ENCODE results near the gene SDK1. TPM values are rescaled to one million over a fixed set of nuclear protein-coding genes. Genes with fewer than 3 reads are reported as not detected.

Gene SDK1
- polyA plus RNA-seq, 4 donors = 0.27 to 5.0 (median 2.1) TPM; not detected in 1

GRCh38 chr7:3481435-3481834 is 180.4 kb downstream of the SDK1 start:
- Histone ChIP-seq H3K27me3 (ENCODE audit: control insufficient read depth in 3 of 3, insufficient read depth in 3 of 3, low read length in 3 of 3) (no peaks in the 10 kb centered on the region), H3K36me3 (ENCODE audit: control insufficient read depth in 3 of 3, insufficient read depth in 2 of 3, low read depth in 1 of 3, low read length in 3 of 3) (no peaks in the 10 kb centered on the region), H3K27ac (ENCODE audit: low read depth in 1 of 3, low read length in 2 of 3) (no peak overlapping the region), H3K9me3 (ENCODE audit: control insufficient read depth in 2 of 2, insufficient read depth in 1 of 2, low read depth in 1 of 2, low read length in 1 of 2) (no peaks in the 10 kb centered on the region), H3K4me1 (ENCODE audit: control insufficient read depth in 3 of 3, insufficient read depth in 2 of 3, low read depth in 1 of 3, low read length in 2 of 3) (no peaks in the 10 kb centered on the region), H3K4me3 (ENCODE audit: low read depth in 1 of 3, low read length in 3 of 3) (no peak overlapping the region)
- DNase-seq = no peak
- 72 to 78% (median 74%) methylated on average over 4 of the region's 4 CpGs for WGBS, 3 donors
- FAIRE-seq = no peak

DNA sequence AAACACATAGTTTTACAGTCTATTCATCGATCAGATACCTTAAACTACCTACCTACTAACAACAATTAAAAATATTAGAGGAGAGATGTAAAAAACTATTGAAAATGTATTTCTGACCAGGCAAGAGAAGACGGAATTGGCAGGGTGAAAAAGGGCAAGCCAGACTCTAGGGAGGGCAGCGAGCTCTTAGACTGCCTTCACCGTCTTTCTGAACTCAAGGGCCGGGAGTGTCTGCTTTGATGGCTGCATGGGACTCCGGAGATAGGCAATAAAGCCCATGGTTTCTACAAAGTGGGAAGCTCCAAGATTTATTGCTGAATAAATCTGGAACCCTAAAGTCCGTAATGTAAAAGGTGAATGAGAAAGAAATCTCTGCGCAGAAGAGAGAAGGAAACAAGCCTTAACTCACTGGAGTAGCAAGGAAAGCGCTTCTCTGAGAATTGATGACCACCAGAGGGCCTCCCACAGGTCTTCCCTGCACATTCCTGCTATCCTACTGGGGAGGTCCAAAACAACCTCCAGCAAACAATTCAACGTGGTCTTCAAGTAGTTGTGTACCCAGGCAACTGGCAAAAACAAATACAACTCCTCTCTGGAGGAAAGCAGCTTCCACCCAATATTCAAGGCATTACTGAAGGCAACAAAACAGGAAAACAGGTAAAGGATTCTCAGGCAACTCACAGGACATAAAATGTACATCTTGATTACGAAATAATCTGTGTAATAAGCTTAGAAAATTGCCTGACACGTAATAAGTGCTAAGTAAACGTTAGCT is 181.3 kb downstream of the SDK1 start:
- no peak for FAIRE-seq
- no peaks in the 10 kb centered on the region for H3K36me3 ChIP-seq (ENCODE audit: control insufficient read depth in 3 of 3, insufficient read depth in 2 of 3, low read depth in 1 of 3, low read length in 3 of 3)
- 59 to 68% (median 60%) methylated on average over 13 of the region's 13 CpGs for WGBS, 3 donors

DNA sequence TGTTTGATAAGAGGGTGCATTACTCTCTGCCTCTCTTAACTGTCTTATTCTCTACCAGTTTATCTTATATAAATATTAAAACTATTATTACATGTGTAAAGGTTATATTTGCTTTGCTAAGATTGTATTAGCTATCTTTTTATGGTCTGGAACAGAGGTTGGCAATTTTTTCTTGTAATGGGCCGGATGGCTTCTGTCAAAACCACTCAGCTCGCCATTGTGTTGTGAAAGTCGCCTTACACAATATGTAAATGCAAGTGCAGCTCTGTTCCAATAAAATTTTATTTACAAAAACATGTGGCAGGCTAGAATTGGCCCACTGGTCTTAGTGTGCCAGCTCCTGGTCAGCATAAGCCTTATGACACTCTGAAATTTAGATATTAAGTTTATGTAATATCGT is 185.8 kb downstream of the SDK1 start:
- Histone ChIP-seq H3K9me3 (ENCODE audit: control insufficient read depth in 2 of 2, insufficient read depth in 1 of 2, low read depth in 1 of 2, low read length in 1 of 2) (no peaks in the 10 kb centered on the region), H3K36me3 (ENCODE audit: control insufficient read depth in 3 of 3, insufficient read depth in 2 of 3, low read depth in 1 of 3, low read length in 3 of 3) (no peaks in the 10 kb centered on the region), H3K4me1 (ENCODE audit: control insufficient read depth in 3 of 3, insufficient read depth in 2 of 3, low read depth in 1 of 3, low read length in 2 of 3) (no peaks in the 10 kb centered on the region), H3K27me3 (ENCODE audit: control insufficient read depth in 3 of 3, insufficient read depth in 3 of 3, low read length in 3 of 3) (no peaks in the 10 kb centered on the region), H3K27ac (ENCODE audit: low read depth in 1 of 3, low read length in 2 of 3) (no peak overlapping the region), H3K4me3 (ENCODE audit: low read depth in 1 of 3, low read length in 3 of 3) (no peak overlapping the region)
- peak; percentile 43 to 55 for DNase-seq
- no peak for FAIRE-seq
- 17 to 62% (median 48%) methylated on average over 4 of the region's 4 CpGs for WGBS, 3 donors

More for the DNA sequence above, 181.3 kb downstream of the SDK1 start:
- Histone ChIP-seq H3K4me3 (ENCODE audit: low read depth in 1 of 3, low read length in 3 of 3) (no peak overlapping the region), H3K27ac (ENCODE audit: low read depth in 1 of 3, low read length in 2 of 3) (no peak overlapping the region), H3K9me3 (ENCODE audit: control insufficient read depth in 2 of 2, insufficient read depth in 1 of 2, low read depth in 1 of 2, low read length in 1 of 2) (no peaks in the 10 kb centered on the region), H3K4me1 (ENCODE audit: control insufficient read depth in 3 of 3, insufficient read depth in 2 of 3, low read depth in 1 of 3, low read length in 2 of 3) (no peaks in the 10 kb centered on the region), H3K27me3 (ENCODE audit: control insufficient read depth in 3 of 3, insufficient read depth in 3 of 3, low read length in 3 of 3) (no peaks in the 10 kb centered on the region)
- peak; percentile 35 to 58 for DNase-seq

DNA sequence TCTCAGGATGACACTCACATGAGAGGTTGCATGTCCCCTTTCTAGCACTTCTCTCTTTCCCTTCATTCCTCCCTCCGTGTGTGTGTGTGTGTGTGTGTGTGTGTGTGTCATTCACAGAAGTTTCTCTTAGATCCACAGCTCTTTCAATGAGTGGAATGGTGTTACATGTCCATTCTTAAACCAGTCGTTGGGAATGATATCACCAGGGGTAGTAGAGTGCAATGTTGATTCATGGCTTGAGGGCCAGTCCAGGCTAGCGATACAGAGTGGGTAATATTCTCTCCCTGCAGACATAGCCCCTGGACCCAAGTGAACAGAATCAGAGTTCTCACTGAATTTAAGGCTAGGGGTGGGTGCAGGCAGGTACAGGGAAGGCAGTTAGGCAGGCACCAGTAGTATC is 187.8 kb downstream of the SDK1 start:
- no peak for DNase-seq
- Histone ChIP-seq H3K36me3 (ENCODE audit: control insufficient read depth in 3 of 3, insufficient read depth in 2 of 3, low read depth in 1 of 3, low read length in 3 of 3) (no peaks in the 10 kb centered on the region), H3K27ac (ENCODE audit: low read depth in 1 of 3, low read length in 2 of 3) (no peak overlapping the region), H3K27me3 (ENCODE audit: control insufficient read depth in 3 of 3, insufficient read depth in 3 of 3, low read length in 3 of 3) (no peaks in the 10 kb centered on the region), H3K9me3 (ENCODE audit: control insufficient read depth in 2 of 2, insufficient read depth in 1 of 2, low read depth in 1 of 2, low read length in 1 of 2) (no peaks in the 10 kb centered on the region), H3K4me1 (ENCODE audit: control insufficient read depth in 3 of 3, insufficient read depth in 2 of 3, low read depth in 1 of 3, low read length in 2 of 3) (no peaks in the 10 kb centered on the region), H3K4me3 (ENCODE audit: low read depth in 1 of 3, low read length in 3 of 3) (no peak overlapping the region)
- 50 to 71% (median 63%) methylated on average over 3 of the region's 3 CpGs for WGBS, 3 donors
- no peak for FAIRE-seq

- no peak for FAIRE-seq
- Histone ChIP-seq H3K4me1 (ENCODE audit: control insufficient read depth in 3 of 3, insufficient read depth in 2 of 3, low read depth in 1 of 3, low read length in 2 of 3) (no peaks in the 10 kb centered on the region), H3K27ac (ENCODE audit: low read depth in 1 of 3, low read length in 2 of 3) (no peak overlapping the region), H3K27me3 (ENCODE audit: control insufficient read depth in 3 of 3, insufficient read depth in 3 of 3, low read length in 3 of 3) (no peaks in the 10 kb centered on the region), H3K36me3 (ENCODE audit: control insufficient read depth in 3 of 3, insufficient read depth in 2 of 3, low read depth in 1 of 3, low read length in 3 of 3) (no peaks in the 10 kb centered on the region), H3K4me3 (ENCODE audit: low read depth in 1 of 3, low read length in 3 of 3) (no peak overlapping the region), H3K9me3 (ENCODE audit: control insufficient read depth in 2 of 2, insufficient read depth in 1 of 2, low read depth in 1 of 2, low read length in 1 of 2) (no peaks in the 10 kb centered on the region)
- peak in 1 of 2 donors; percentile 40 for DNase-seq
Measured at GRCh38 chr7:3493499-3493898, 192.4 kb downstream of the SDK1 start.

DNA sequence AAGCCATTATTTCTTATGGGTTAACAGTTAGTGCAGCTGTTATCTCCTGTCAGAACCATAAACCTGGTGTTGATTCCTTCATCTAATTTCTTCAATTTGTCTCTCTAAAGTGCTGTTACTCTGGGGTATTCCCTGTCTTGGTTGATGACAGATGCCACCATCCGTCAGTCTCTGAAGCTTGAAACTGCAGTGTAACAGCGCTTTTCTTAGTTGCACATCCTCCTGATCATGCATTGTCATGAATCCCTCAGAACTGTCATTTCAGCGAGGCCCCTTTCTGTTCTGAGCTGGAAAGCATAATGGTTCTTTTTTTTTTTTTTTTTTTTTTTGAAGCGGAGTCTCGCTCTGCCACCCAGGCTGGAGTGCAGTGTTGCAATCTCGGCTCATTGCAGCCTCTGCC is 193.9 kb downstream of the SDK1 start:
- DNase-seq (no peak), FAIRE-seq (no peak)
- WGBS, 3 donors = 89 to 94% (median 90%) methylated on average over 6 of the region's 6 CpGs
- Histone ChIP-seq H3K27ac (ENCODE audit: low read depth in 1 of 3, low read length in 2 of 3) (no peak overlapping the region), H3K36me3 (ENCODE audit: control insufficient read depth in 3 of 3, insufficient read depth in 2 of 3, low read depth in 1 of 3, low read length in 3 of 3) (no peaks in the 10 kb centered on the region), H3K9me3 (ENCODE audit: control insufficient read depth in 2 of 2, insufficient read depth in 1 of 2, low read depth in 1 of 2, low read length in 1 of 2) (peaks cover 0 to 7% of the 10 kb centered on the region in 2 donors), H3K4me1 (ENCODE audit: control insufficient read depth in 3 of 3, insufficient read depth in 2 of 3, low read depth in 1 of 3, low read length in 2 of 3) (no peaks in the 10 kb centered on the region), H3K4me3 (ENCODE audit: low read depth in 1 of 3, low read length in 3 of 3) (no peak overlapping the region), H3K27me3 (ENCODE audit: control insufficient read depth in 3 of 3, insufficient read depth in 3 of 3, low read length in 3 of 3) (no peaks in the 10 kb centered on the region)

DNA sequence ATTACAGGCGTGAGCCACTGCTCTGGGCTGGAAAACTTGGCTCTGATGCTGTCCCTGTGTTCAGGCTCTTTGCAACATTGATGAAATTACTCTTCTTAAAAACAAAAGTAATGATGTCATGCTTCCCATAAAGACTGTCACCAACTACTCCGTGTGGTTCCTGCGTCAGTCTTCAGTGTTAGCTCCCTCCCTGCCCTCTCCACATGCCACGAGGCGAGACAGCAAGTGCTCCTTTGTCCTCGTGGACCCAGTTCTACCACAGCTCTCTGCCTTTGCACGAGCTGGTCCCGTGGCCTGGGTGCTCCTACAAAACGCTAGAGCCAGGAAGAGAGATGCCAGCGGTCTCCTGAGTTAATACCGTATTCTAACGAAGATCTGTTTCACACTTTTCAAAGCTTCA is 194.5 kb downstream of the SDK1 start:
- Histone ChIP-seq H3K9me3 (ENCODE audit: control insufficient read depth in 2 of 2, insufficient read depth in 1 of 2, low read depth in 1 of 2, low read length in 1 of 2) (peaks cover 0 to 8% of the 10 kb centered on the region in 2 donors), H3K27ac (ENCODE audit: low read depth in 1 of 3, low read length in 2 of 3) (no peak overlapping the region), H3K4me3 (ENCODE audit: low read depth in 1 of 3, low read length in 3 of 3) (no peak overlapping the region), H3K36me3 (ENCODE audit: control insufficient read depth in 3 of 3, insufficient read depth in 2 of 3, low read depth in 1 of 3, low read length in 3 of 3) (no peaks in the 10 kb centered on the region), H3K4me1 (ENCODE audit: control insufficient read depth in 3 of 3, insufficient read depth in 2 of 3, low read depth in 1 of 3, low read length in 2 of 3) (no peaks in the 10 kb centered on the region), H3K27me3 (ENCODE audit: control insufficient read depth in 3 of 3, insufficient read depth in 3 of 3, low read length in 3 of 3) (no peaks in the 10 kb centered on the region)
- FAIRE-seq (no peak), DNase-seq (no peak)
- 78 to 87% (median 84%) methylated on average over 12 of the region's 12 CpGs for WGBS, 3 donors

DNA sequence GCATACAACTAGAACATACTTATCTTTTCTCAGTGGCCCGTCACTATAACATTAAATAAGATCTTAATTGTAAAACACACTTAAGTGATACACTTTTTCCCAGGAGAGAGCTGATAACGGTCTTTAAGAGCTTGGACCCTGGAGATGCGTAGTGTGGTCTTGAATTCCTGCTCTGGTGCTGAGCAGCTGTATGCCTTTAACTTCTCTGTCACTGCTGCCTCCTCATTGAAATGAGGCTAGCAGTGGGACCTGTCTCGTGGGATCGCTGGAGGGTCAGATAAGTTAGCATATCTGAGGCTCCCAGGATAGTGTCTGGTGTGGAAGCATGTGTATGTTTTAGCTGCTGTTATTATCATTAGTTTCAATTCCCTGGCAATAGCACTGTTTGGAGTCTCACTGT is 194.9 kb downstream of the SDK1 start:
- no peak overlapping the region for H3K27ac ChIP-seq (ENCODE audit: low read depth in 1 of 3, low read length in 2 of 3)
- H3K4me3 ChIP-seq (ENCODE audit: low read depth in 1 of 3, low read length in 3 of 3) = no peak overlapping the region
- DNase-seq (no peak), FAIRE-seq (no peak)
- 73 to 89% (median 85%) methylated on average over 5 of the region's 5 CpGs for WGBS, 3 donors
- no peaks in the 10 kb centered on the region for H3K36me3 ChIP-seq (ENCODE audit: control insufficient read depth in 3 of 3, insufficient read depth in 2 of 3, low read depth in 1 of 3, low read length in 3 of 3)
- no peaks in the 10 kb centered on the region for H3K4me1 ChIP-seq (ENCODE audit: control insufficient read depth in 3 of 3, insufficient read depth in 2 of 3, low read depth in 1 of 3, low read length in 2 of 3)
- peaks cover 0 to 8% of the 10 kb centered on the region in 2 donors for H3K9me3 ChIP-seq (ENCODE audit: control insufficient read depth in 2 of 2, insufficient read depth in 1 of 2, low read depth in 1 of 2, low read length in 1 of 2)
- no peaks in the 10 kb centered on the region for H3K27me3 ChIP-seq (ENCODE audit: control insufficient read depth in 3 of 3, insufficient read depth in 3 of 3, low read length in 3 of 3)

DNA sequence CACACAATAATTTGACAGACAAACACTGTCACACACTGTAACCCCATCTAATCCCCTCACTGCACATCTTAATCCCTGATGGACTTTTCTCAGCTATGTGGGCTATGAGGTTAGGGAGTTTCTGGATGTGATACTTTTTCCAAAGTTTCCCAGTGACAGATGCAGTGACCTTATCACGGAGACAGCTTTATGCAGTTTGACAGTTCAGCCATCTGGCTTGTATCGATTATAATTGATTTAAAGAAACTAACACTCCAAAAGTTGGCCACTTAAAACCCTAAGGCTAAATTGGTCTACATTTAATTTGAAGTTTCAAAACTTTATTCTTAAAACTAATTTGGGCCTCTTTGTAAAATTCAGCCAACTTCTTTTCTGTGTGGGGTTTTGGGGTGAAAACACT is 196.7 kb downstream of the SDK1 start:
- Histone ChIP-seq H3K9me3 (ENCODE audit: control insufficient read depth in 2 of 2, insufficient read depth in 1 of 2, low read depth in 1 of 2, low read length in 1 of 2) (peaks cover 0 to 8% of the 10 kb centered on the region in 2 donors), H3K27ac (ENCODE audit: low read depth in 1 of 3, low read length in 2 of 3) (no peak overlapping the region), H3K4me1 (ENCODE audit: control insufficient read depth in 3 of 3, insufficient read depth in 2 of 3, low read depth in 1 of 3, low read length in 2 of 3) (no peaks in the 10 kb centered on the region), H3K4me3 (ENCODE audit: low read depth in 1 of 3, low read length in 3 of 3) (no peak overlapping the region), H3K36me3 (ENCODE audit: control insufficient read depth in 3 of 3, insufficient read depth in 2 of 3, low read depth in 1 of 3, low read length in 3 of 3) (no peaks in the 10 kb centered on the region), H3K27me3 (ENCODE audit: control insufficient read depth in 3 of 3, insufficient read depth in 3 of 3, low read length in 3 of 3) (no peaks in the 10 kb centered on the region)
- 75 to 92% (median 87%) methylated on average over 2 of the region's 2 CpGs for WGBS, 3 donors
- no peak for FAIRE-seq
- no peak for DNase-seq

Measured in small intestine (tissue), 7 donors.